ENCODE results near the gene AP3D1. TPM values are rescaled to one million over a fixed set of nuclear protein-coding genes. Genes with fewer than 3 reads are reported as not detected.

The AP3D1 gene
- total RNA-seq, 1 donor from 2014 or later: 162 TPM

GRCh38 chr19:2084993-2085720, 66.2 kb downstream of the AP3D1 start:
- TF ChIP-seq EZH2 (IDR thresholded peaks at IDR 0.05; ENCODE audit: insufficient read depth, low read length): no peak
- TF ChIP-seq CTCF (IDR thresholded peaks at IDR 0.05; ENCODE audit: insufficient read depth, low read depth, low read length): no peak
- Mint-ChIP-seq H3K27me3 (ENCODE audit: low read depth, unreplicated experiment) (no peaks in the 10 kb centered on the region), H3K4me1 (ENCODE audit: low read depth, unreplicated experiment) (peaks cover 25% of the 10 kb centered on the region), H3K27ac (ENCODE audit: unreplicated experiment) (peak overlapping the region; percentile 93), H3K4me3 (ENCODE audit: unreplicated experiment) (peak overlapping the region; percentile 47), H3K9me3 (ENCODE audit: unreplicated experiment) (no peaks in the 10 kb centered on the region), H3K36me3 (ENCODE audit: low read depth, unreplicated experiment) (peaks cover 12% of the 10 kb centered on the region)
- Histone ChIP-seq H3K4me3 (ENCODE audit: insufficient read depth, low read depth, low read length) (peak overlapping the region; percentile 10), H3K36me3 (ENCODE audit: insufficient read depth, low read length) (peaks cover 3% of the 10 kb centered on the region), H3K4me2 (ENCODE audit: low read length) (peak overlapping the region; percentile 71), H2AFZ (ENCODE audit: low read depth, low read length) (no peak overlapping the region), H3K27me3 (ENCODE audit: insufficient read depth, low read length) (no peaks in the 10 kb centered on the region), H3K79me2 (ENCODE audit: insufficient read depth, low read length) (peaks cover 59% of the 10 kb centered on the region), H3K9ac (ENCODE audit: low read length) (peak overlapping the region; percentile 40), H3K9me3 (ENCODE audit: insufficient read depth, low read depth, low read length) (no peaks in the 10 kb centered on the region), H4K20me1 (ENCODE audit: insufficient read depth, low read length) (peaks cover 52% of the 10 kb centered on the region), H3K27ac (ENCODE audit: low read depth, low read length) (no peak overlapping the region), H3K4me1 (ENCODE audit: insufficient read depth, low read length) (peaks cover 15% of the 10 kb centered on the region)
- FAIRE-seq (no peak), DNase-seq (ENCODE audit: low read depth) (peak; percentile 27)

- Mint-ChIP-seq H3K27me3 (ENCODE audit: low read depth, unreplicated experiment) (no peaks in the 10 kb centered on the region), H3K9me3 (ENCODE audit: unreplicated experiment) (no peaks in the 10 kb centered on the region), H3K4me1 (ENCODE audit: low read depth, unreplicated experiment) (peaks cover 11% of the 10 kb centered on the region), H3K36me3 (ENCODE audit: low read depth, unreplicated experiment) (peaks cover 20% of the 10 kb centered on the region), H3K27ac (ENCODE audit: unreplicated experiment) (no peak overlapping the region), H3K4me3 (ENCODE audit: unreplicated experiment) (no peak overlapping the region)
- Histone ChIP-seq H3K4me3 (ENCODE audit: insufficient read depth, low read depth, low read length) (no peak overlapping the region), H3K4me2 (ENCODE audit: low read length) (no peak overlapping the region), H3K9me3 (ENCODE audit: insufficient read depth, low read depth, low read length) (no peaks in the 10 kb centered on the region), H3K79me2 (ENCODE audit: insufficient read depth, low read length) (peaks cover 51% of the 10 kb centered on the region), H3K4me1 (ENCODE audit: insufficient read depth, low read length) (no peaks in the 10 kb centered on the region), H3K27me3 (ENCODE audit: insufficient read depth, low read length) (no peaks in the 10 kb centered on the region), H3K9ac (ENCODE audit: low read length) (no peak overlapping the region), H3K36me3 (ENCODE audit: insufficient read depth, low read length) (peaks cover 7% of the 10 kb centered on the region), H2AFZ (ENCODE audit: low read depth, low read length) (no peak overlapping the region), H4K20me1 (ENCODE audit: insufficient read depth, low read length) (peaks cover 62% of the 10 kb centered on the region), H3K27ac (ENCODE audit: low read depth, low read length) (no peak overlapping the region)
- no peak for TF ChIP-seq CTCF (IDR thresholded peaks at IDR 0.05; ENCODE audit: insufficient read depth, low read depth, low read length)
- TF ChIP-seq EZH2 (IDR thresholded peaks at IDR 0.05; ENCODE audit: insufficient read depth, low read length): no peak
- DNase-seq (ENCODE audit: low read depth): no peak
- FAIRE-seq: no peak
Measured at GRCh38 chr19:2083174-2083854, 68.1 kb downstream of the AP3D1 start.

Measured in astrocyte (in vitro differentiated cells and primary cell).